ENCODE data around the gene TEX9. TPM values are rescaled to one million over a fixed set of nuclear protein-coding genes. Genes with fewer than 3 reads are reported as not detected.

TEX9 gene
- total and polyA plus RNA-seq, 7 donors: 3.0 to 10.7 (median 5.7) TPM

DNA sequence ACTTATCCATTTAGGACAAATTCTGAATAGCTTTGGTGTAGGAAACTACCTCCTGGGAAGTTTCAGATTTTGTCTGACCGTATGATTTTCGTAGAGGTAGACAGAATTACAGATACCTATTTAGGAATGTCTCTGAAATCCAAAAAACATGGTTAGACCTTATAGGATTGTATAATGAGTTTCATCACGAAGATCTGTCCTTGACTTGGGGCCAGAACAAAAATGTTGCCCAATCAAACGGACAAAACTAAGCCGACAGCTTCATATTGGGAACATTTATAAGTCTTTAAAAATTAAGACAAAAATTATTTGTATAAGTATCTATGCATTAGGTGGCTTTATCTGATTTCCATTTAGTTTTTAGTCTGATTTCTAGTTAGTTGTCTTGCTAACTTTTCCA is 67.1 kb downstream of the TEX9 start:
- intact Hi-C loops (cut with DNase I): no loop called here
- no peak overlapping the region for H3K27ac ChIP-seq
- no peaks in the 10 kb centered on the region for H3K27me3 ChIP-seq
- no peaks in the 10 kb centered on the region for H3K36me3 ChIP-seq
- no peaks in the 10 kb centered on the region for H3K4me1 ChIP-seq
- WGBS, 2 donors: 94 to 95% methylated on average over 5 of the region's 5 CpGs
- TF ChIP-seq POLR2A (IDR thresholded peaks at IDR 0.05): no peak
- TF ChIP-seq, protein P1, sequence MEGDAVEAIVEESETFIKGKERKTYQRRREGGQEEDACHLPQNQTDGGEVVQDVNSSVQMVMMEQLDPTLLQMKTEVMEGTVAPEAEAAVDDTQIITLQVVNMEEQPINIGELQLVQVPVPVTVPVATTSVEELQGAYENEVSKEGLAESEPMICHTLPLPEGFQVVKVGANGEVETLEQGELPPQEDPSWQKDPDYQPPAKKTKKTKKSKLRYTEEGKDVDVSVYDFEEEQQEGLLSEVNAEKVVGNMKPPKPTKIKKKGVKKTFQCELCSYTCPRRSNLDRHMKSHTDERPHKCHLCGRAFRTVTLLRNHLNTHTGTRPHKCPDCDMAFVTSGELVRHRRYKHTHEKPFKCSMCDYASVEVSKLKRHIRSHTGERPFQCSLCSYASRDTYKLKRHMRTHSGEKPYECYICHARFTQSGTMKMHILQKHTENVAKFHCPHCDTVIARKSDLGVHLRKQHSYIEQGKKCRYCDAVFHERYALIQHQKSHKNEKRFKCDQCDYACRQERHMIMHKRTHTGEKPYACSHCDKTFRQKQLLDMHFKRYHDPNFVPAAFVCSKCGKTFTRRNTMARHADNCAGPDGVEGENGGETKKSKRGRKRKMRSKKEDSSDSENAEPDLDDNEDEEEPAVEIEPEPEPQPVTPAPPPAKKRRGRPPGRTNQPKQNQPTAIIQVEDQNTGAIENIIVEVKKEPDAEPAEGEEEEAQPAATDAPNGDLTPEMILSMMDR (IDR thresholded peaks at IDR 0.05): no peak
- TF ChIP-seq EP300 (IDR thresholded peaks at IDR 0.05): no peak
- no peak for TF ChIP-seq POLR2AphosphoS5 (IDR thresholded peaks at IDR 0.05)
- H3K4me3 ChIP-seq: no peak overlapping the region
- no peak for DNase-seq
- H3K9me3 ChIP-seq: no peaks in the 10 kb centered on the region

DNA sequence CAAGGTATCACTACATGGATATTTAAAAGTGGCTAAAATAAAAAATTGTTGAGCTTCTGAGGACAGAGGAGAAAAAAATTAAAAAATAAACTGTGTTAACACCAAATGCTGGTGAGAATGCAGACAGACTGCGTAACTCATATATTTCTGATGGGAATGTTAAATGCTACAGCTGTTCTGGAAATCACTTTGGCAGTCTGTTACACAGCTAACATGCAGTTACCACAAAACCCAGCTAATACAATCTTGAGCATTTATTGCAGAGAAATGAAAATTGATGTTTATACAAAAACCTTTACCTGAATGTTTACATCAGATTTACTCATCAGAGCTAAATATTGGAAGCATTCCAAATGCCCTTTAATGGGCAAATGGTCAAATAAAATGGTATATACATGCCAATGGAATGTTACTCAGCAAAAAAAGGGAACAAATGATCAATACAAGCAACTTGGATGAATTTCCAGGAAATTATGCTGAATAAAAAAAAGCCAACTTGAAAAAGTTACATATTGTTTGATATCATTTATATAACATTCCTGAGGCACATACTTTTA is 75.1 kb downstream of the TEX9 start:
- Histone ChIP-seq H3K4me3 (no peak overlapping the region), H3K36me3 (no peaks in the 10 kb centered on the region), H3K9me3 (no peaks in the 10 kb centered on the region), H3K27ac (no peak overlapping the region), H3K4me1 (no peaks in the 10 kb centered on the region), H3K27me3 (no peaks in the 10 kb centered on the region)
- no peak for DNase-seq
- intact Hi-C loops (cut with DNase I): no loop called here
- TF ChIP-seq EP300 (IDR thresholded peaks at IDR 0.05) (no peak), POLR2AphosphoS5 (IDR thresholded peaks at IDR 0.05) (no peak), POLR2A (IDR thresholded peaks at IDR 0.05) (no peak)
- TF ChIP-seq, protein P1 (IDR thresholded peaks at IDR 0.05): no peak
- WGBS, 2 donors: 93 to 98% methylated on average over 1 of the region's 1 CpG

DNA sequence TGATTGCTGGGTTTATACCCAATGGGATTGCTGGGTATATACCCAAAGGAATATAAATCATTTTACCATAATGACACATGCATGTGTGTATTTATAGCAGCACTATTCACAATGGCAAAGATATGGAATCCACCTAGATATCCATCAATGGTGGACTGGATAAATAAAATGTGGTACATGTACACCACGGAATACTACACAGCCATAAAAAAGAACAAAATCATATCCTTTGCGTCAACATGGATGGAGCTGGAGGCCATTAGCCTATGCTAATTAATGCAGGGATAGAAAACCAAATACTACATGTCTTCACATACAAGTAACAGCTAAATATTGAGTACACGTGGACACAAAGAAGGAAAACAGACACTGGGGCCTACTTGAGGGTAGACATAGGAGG is 77.1 kb downstream of the TEX9 start:
- intact Hi-C loops (cut with DNase I): no loop called here
- TF ChIP-seq EP300 (IDR thresholded peaks at IDR 0.05): no peak
- TF ChIP-seq POLR2AphosphoS5 (IDR thresholded peaks at IDR 0.05): no peak
- no peak for TF ChIP-seq POLR2A (IDR thresholded peaks at IDR 0.05)
- TF ChIP-seq, protein P1 (IDR thresholded peaks at IDR 0.05): no peak
- Histone ChIP-seq H3K9me3 (no peaks in the 10 kb centered on the region), H3K4me1 (no peaks in the 10 kb centered on the region), H3K27me3 (no peaks in the 10 kb centered on the region), H3K36me3 (no peaks in the 10 kb centered on the region), H3K4me3 (no peak overlapping the region), H3K27ac (no peak overlapping the region)
- DNase-seq: no peak
- WGBS, 2 donors: 98 to 99% methylated on average over 3 of the region's 3 CpGs

DNA sequence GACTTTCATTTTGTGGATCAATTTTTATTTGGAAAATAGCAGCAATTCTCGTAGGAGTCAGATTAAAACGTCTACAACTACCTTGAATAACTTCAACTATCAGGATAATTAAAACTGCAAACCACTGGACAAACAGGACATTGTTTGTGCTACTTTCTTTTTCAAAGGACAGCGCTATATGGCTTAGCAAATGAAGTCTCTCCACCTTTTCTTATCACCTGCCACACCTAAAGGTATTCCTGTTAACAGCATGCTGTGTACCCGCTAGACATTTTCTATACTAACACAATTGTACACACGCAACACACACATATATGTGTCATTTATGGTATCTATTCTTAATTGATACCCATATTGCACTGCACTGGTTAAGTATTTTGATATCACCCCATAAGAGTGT is 80.5 kb downstream of the TEX9 start:
- Histone ChIP-seq H3K4me1 (no peaks in the 10 kb centered on the region), H3K36me3 (no peaks in the 10 kb centered on the region), H3K27me3 (no peaks in the 10 kb centered on the region), H3K27ac (no peak overlapping the region), H3K4me3 (no peak overlapping the region), H3K9me3 (no peaks in the 10 kb centered on the region)
- TF ChIP-seq EP300 (IDR thresholded peaks at IDR 0.05) (no peak), POLR2A (IDR thresholded peaks at IDR 0.05) (no peak)
- TF ChIP-seq, protein P1 (IDR thresholded peaks at IDR 0.05): no peak
- intact Hi-C loops (cut with DNase I): no loop called here
- no peak for DNase-seq
- 20 to 71% methylated on average over 5 of the region's 5 CpGs for WGBS, 2 donors

DNA sequence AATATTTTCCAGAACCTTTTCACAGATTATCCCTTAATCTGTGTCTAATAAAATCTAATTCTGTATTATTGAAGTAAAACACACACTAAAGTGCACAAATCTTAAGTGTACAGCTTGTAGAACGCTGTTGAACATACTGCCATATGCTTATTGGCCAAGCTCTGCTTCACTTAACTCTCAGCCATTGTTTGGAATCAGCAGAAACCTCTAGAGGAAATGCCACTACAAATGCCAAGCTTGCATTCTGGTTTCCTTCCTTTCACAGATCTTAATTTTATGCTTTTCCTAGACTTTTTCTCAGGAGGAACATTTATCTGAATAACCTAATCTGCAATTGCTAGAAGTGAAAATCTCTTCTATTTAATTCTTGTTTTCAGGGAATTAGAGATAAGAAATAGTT is 89.6 kb downstream of the TEX9 start:
- Histone ChIP-seq H3K9me3 (no peaks in the 10 kb centered on the region), H3K4me3 (no peak overlapping the region), H3K4me1 (no peaks in the 10 kb centered on the region), H3K36me3 (no peaks in the 10 kb centered on the region), H3K27me3 (no peaks in the 10 kb centered on the region), H3K27ac (no peak overlapping the region)
- 78 to 88% methylated on average over 1 of the region's 1 CpG for WGBS, 2 donors
- intact Hi-C loops (cut with DNase I): no loop called here
- TF ChIP-seq EP300 (IDR thresholded peaks at IDR 0.05) (no peak), POLR2AphosphoS5 (IDR thresholded peaks at IDR 0.05) (no peak), POLR2A (IDR thresholded peaks at IDR 0.05) (no peak)
- TF ChIP-seq, protein P1 (IDR thresholded peaks at IDR 0.05): no peak
- DNase-seq: no peak
